CD1c-positive myeloid dendritic cell (primary cell): ENCODE data around the gene RGMA.
"Not testable (repeated sequence)": the region's sequence is repeated elsewhere in the genome, so short reads cannot be mapped to it uniquely, and the experiment has no call there.

Experiments used
- DNase-seq: peaks from one replicate; pipeline ENCODE4 v3.0.0-alpha.2; 2016; ENCODE audit errors: extremely low spot score

The RGMA gene

GRCh38 chr15:93048426-93048721 is 40.6 kb downstream of the RGMA start:
- DNase-seq = no peak

GRCh38 chr15:93047621-93048425 is 41.2 kb downstream of the RGMA start:
- no peak for DNase-seq

- no peak for DNase-seq
These were observed 42.3 kb downstream of the RGMA start for GRCh38 chr15:93046721-93047120.

GRCh38 chr15:93046120-93046519 is 42.9 kb downstream of the RGMA start:
- DNase-seq = no peak

GRCh38 chr15:93045191-93045785 is 43.7 kb downstream of the RGMA start:
- DNase-seq = no peak

- DNase-seq = no peak
These were observed 44.5 kb downstream of the RGMA start for GRCh38 chr15:93044301-93045190.

GRCh38 chr15:93043621-93044300 is 45.2 kb downstream of the RGMA start:
- no peak for DNase-seq

- no peak for DNase-seq
These were observed 46.2 kb downstream of the RGMA start for GRCh38 chr15:93042691-93043378.

- no peak for DNase-seq
These were observed 46.8 kb downstream of the RGMA start for GRCh38 chr15:93042211-93042610.

GRCh38 chr15:93041159-93041547 is 47.9 kb downstream of the RGMA start:
- DNase-seq = no peak

GRCh38 chr15:93040288-93041158 is 48.5 kb downstream of the RGMA start:
- DNase-seq = no peak

- not testable (repeated sequence) for DNase-seq
These were observed 49.3 kb downstream of the RGMA start for GRCh38 chr15:93039562-93040287.

GRCh38 chr15:93037820-93038705 is 50.9 kb downstream of the RGMA start:
- no peak for DNase-seq

GRCh38 chr15:93036951-93037819 is 51.8 kb downstream of the RGMA start:
- DNase-seq = peak; percentile 49

- peak; percentile 55 for DNase-seq
These were observed 52.8 kb downstream of the RGMA start for GRCh38 chr15:93035953-93036810.

- no peak for DNase-seq
These were observed 53.7 kb downstream of the RGMA start for GRCh38 chr15:93035092-93035915.
